ENCODE data around the gene HOGA1. TPM values are rescaled to one million over a fixed set of nuclear protein-coding genes. Genes with fewer than 3 reads are reported as not detected.
"Not testable (repeated sequence)": the region's sequence is repeated elsewhere in the genome, so short reads cannot be mapped to it uniquely, and the experiment has no call there.

Gene HOGA1
- total RNA-seq, 2 experiments from 2014 or later: not detected

GRCh38 chr10:97573672-97574071 is 10.5 kb upstream of the HOGA1 start:
- no peaks in the 10 kb centered on the region for H3K36me3 Mint-ChIP-seq
- H3K27me3 Mint-ChIP-seq: no peaks in the 10 kb centered on the region
- H3K27ac Mint-ChIP-seq: no peak overlapping the region
- ChIA-PET CTCF (interaction anchor here (0.9 kb wide), 1 partner anchor 20 kb away, joined by 4 read pairs; no protein-coding TSS in a partner anchor), POLR2A (no interaction called here)
- H3K4me3 Mint-ChIP-seq: no peak overlapping the region
- intact Hi-C loops (cut with micrococcal nuclease): loop anchor here (2.0 to 10.0 kb wide), 3 partner anchors 39 to 161 kb away; partner anchors contain the start of genes PI4K2A and ZFYVE27
- DNase-seq: no peak
- no peaks in the 10 kb centered on the region for H3K4me1 Mint-ChIP-seq (ENCODE audit: low read depth)
- no peaks in the 10 kb centered on the region for H3K9me3 Mint-ChIP-seq

GRCh38 chr10:97574374-97575126 is 9.6 kb upstream of the HOGA1 start:
- DNase-seq: no peak
- intact Hi-C loops (cut with micrococcal nuclease): loop anchor here (10.0 kb wide), 1 partner anchor 160 kb away; the partner anchor contains the start of gene ZFYVE27

GRCh38 chr10:97575127-97575668 is 9.0 kb upstream of the HOGA1 start:
- H3K9me3 Mint-ChIP-seq: no peaks in the 10 kb centered on the region
- intact Hi-C loops (cut with micrococcal nuclease): loop anchor here (10.0 kb wide), 1 partner anchor 160 kb away; the partner anchor contains the start of gene ZFYVE27

More at GRCh38 chr10:97574374-97575126, 9.6 kb upstream of the HOGA1 start:
- CTCF ChIA-PET: no interaction called here
- H3K4me3 Mint-ChIP-seq: no peak overlapping the region
- POLR2A ChIA-PET: no interaction called here
- no peaks in the 10 kb centered on the region for H3K9me3 Mint-ChIP-seq
- H3K27me3 Mint-ChIP-seq: no peaks in the 10 kb centered on the region
- no peak overlapping the region for H3K27ac Mint-ChIP-seq
- H3K36me3 Mint-ChIP-seq: no peaks in the 10 kb centered on the region
- no peaks in the 10 kb centered on the region for H3K4me1 Mint-ChIP-seq (ENCODE audit: low read depth)

GRCh38 chr10:97576487-97576886 is 7.7 kb upstream of the HOGA1 start:
- intact Hi-C loops (cut with micrococcal nuclease): loop anchor here (10.0 kb wide), 1 partner anchor 158 kb away; the partner anchor contains the start of gene ZFYVE27
- CTCF ChIA-PET: interaction anchor here (1.1 kb wide), 1 partner anchor 101 kb away, joined by 4 read pairs; no protein-coding TSS in a partner anchor
- H3K4me3 Mint-ChIP-seq; POLR2A ChIA-PET; DNase-seq; H3K27me3 Mint-ChIP-seq; H3K36me3 Mint-ChIP-seq; H3K9me3 Mint-ChIP-seq; H3K27ac Mint-ChIP-seq; H3K4me1 Mint-ChIP-seq (ENCODE audit: low read depth): not testable (repeated sequence)

More at GRCh38 chr10:97575127-97575668, 9.0 kb upstream of the HOGA1 start:
- ChIA-PET CTCF (no interaction called here), POLR2A (no interaction called here)
- Mint-ChIP-seq H3K4me3 (no peak overlapping the region), H3K27ac (no peak overlapping the region), H3K36me3 (no peaks in the 10 kb centered on the region), H3K27me3 (no peaks in the 10 kb centered on the region), H3K4me1 (ENCODE audit: low read depth) (no peaks in the 10 kb centered on the region)
- no peak for DNase-seq

GRCh38 chr10:97577701-97578100 is 6.5 kb upstream of the HOGA1 start:
- intact Hi-C loops (cut with micrococcal nuclease): loop anchor here (10.0 kb wide), 1 partner anchor 157 kb away; the partner anchor contains the start of gene ZFYVE27
- CTCF ChIA-PET: interaction anchor here (1.0 kb wide), 1 partner anchor 24 kb away, joined by 3 read pairs; no protein-coding TSS in a partner anchor

GRCh38 chr10:97578171-97578844 is 5.9 kb upstream of the HOGA1 start:
- Mint-ChIP-seq H3K4me1 (ENCODE audit: low read depth) (no peaks in the 10 kb centered on the region), H3K4me3 (no peak overlapping the region), H3K9me3 (no peaks in the 10 kb centered on the region), H3K27ac (no peak overlapping the region), H3K27me3 (no peaks in the 10 kb centered on the region), H3K36me3 (no peaks in the 10 kb centered on the region)
- intact Hi-C loops (cut with micrococcal nuclease): loop anchor here (10.0 kb wide), 1 partner anchor 156 kb away; the partner anchor contains the start of gene ZFYVE27
- POLR2A ChIA-PET: no interaction called here
- CTCF ChIA-PET: no interaction called here
- no peak for DNase-seq

More at GRCh38 chr10:97577701-97578100, 6.5 kb upstream of the HOGA1 start:
- Mint-ChIP-seq H3K4me3 (no peak overlapping the region), H3K9me3 (no peaks in the 10 kb centered on the region), H3K27me3 (no peaks in the 10 kb centered on the region), H3K4me1 (ENCODE audit: low read depth) (no peaks in the 10 kb centered on the region), H3K27ac (no peak overlapping the region), H3K36me3 (no peaks in the 10 kb centered on the region)
- no peak for DNase-seq
- POLR2A ChIA-PET: no interaction called here

GRCh38 chr10:97580421-97581367 is 3.5 kb upstream of the HOGA1 start:
- H3K36me3 Mint-ChIP-seq: no peaks in the 10 kb centered on the region
- intact Hi-C loops (cut with micrococcal nuclease): no loop called here
- CTCF ChIA-PET: interaction anchor here (1.9 kb wide), 1 partner anchor 27 kb away, joined by 5 read pairs; no protein-coding TSS in a partner anchor
- no peaks in the 10 kb centered on the region for H3K27me3 Mint-ChIP-seq
- DNase-seq: no peak
- no peak overlapping the region for H3K27ac Mint-ChIP-seq
- POLR2A ChIA-PET: no interaction called here
- no peaks in the 10 kb centered on the region for H3K4me1 Mint-ChIP-seq (ENCODE audit: low read depth)
- no peaks in the 10 kb centered on the region for H3K9me3 Mint-ChIP-seq
- H3K4me3 Mint-ChIP-seq: no peak overlapping the region

- Mint-ChIP-seq H3K36me3 (no peaks in the 10 kb centered on the region), H3K27ac (no peak overlapping the region), H3K4me1 (ENCODE audit: low read depth) (no peaks in the 10 kb centered on the region), H3K27me3 (no peaks in the 10 kb centered on the region), H3K4me3 (no peak overlapping the region), H3K9me3 (no peaks in the 10 kb centered on the region)
- POLR2A ChIA-PET: no interaction called here
- CTCF ChIA-PET: interaction anchor here (0.9 to 1.0 kb wide), 2 partner anchors 48 to 120 kb away, joined by 3 to 5 read pairs; no protein-coding TSS in a partner anchor
- intact Hi-C loops (cut with micrococcal nuclease): no loop called here
- no peak for DNase-seq
These were observed 2.0 kb upstream of the HOGA1 start for GRCh38 chr10:97582169-97582568.

- Mint-ChIP-seq H3K9me3 (no peaks in the 10 kb centered on the region), H3K27me3 (no peaks in the 10 kb centered on the region), H3K4me1 (ENCODE audit: low read depth) (no peaks in the 10 kb centered on the region), H3K27ac (no peak overlapping the region), H3K4me3 (no peak overlapping the region), H3K36me3 (no peaks in the 10 kb centered on the region)
- ChIA-PET CTCF (interaction anchor here (2.8 kb wide), 1 partner anchor 12 kb away, joined by 12 read pairs; the partner anchor contains the start of gene ANKRD2), POLR2A (no interaction called here)
- intact Hi-C loops (cut with micrococcal nuclease): no loop called here
- no peak for DNase-seq
These were observed 713 bp upstream of the HOGA1 start for GRCh38 chr10:97583476-97583875.

- Mint-ChIP-seq H3K9me3 (no peaks in the 10 kb centered on the region), H3K4me3 (no peak overlapping the region), H3K4me1 (ENCODE audit: low read depth) (no peaks in the 10 kb centered on the region), H3K36me3 (no peaks in the 10 kb centered on the region), H3K27me3 (no peaks in the 10 kb centered on the region), H3K27ac (no peak overlapping the region)
- intact Hi-C loops (cut with micrococcal nuclease): no loop called here
- no peak for DNase-seq
- POLR2A ChIA-PET: no interaction called here
- CTCF ChIA-PET: interaction anchor here (0.9 to 2.8 kb wide), 2 partner anchors 13 to 31 kb away, joined by 4 to 12 read pairs; partner anchors contain the start of gene ANKRD2
These were observed 729 bp downstream of the HOGA1 start for GRCh38 chr10:97584798-97585438.

GRCh38 chr10:97585439-97585811 is 1.2 kb downstream of the HOGA1 start:
- Mint-ChIP-seq H3K4me3 (no peak overlapping the region), H3K9me3 (no peaks in the 10 kb centered on the region), H3K27ac (no peak overlapping the region), H3K27me3 (no peaks in the 10 kb centered on the region), H3K36me3 (no peaks in the 10 kb centered on the region), H3K4me1 (ENCODE audit: low read depth) (no peaks in the 10 kb centered on the region)
- intact Hi-C loops (cut with micrococcal nuclease): no loop called here
- POLR2A ChIA-PET: no interaction called here
- DNase-seq: no peak
- CTCF ChIA-PET: interaction anchor here (0.9 to 2.8 kb wide), 2 partner anchors 14 to 32 kb away, joined by 4 to 12 read pairs; partner anchors contain the start of gene ANKRD2

Data from activated CD4-positive, alpha-beta memory T cell treated with anti-CD3 and anti-CD28 coated beads for 36 hours (primary cell).